22Rv1 (cell line): ENCODE measurements around the gene HS6ST3.

ENCODE experiments used
- H3K27ac ChIP-seq: fragments of 450-650 bp; 2 replicates; pipeline ENCODE4 v1.5.1; 2017
- ZFX ChIP-seq: fragments of 450-650 bp; IDR thresholded peaks from 2 replicates; pipeline ENCODE4 v1.6.1; 2017; ENCODE audit warnings: antibody characterized with exemption, borderline replicate concordance
- TF ChIP-seq, protein P1 (sequence below): fragments of 450-650 bp; IDR thresholded peaks from 2 replicates; pipeline ENCODE4 v1.5.1; 2017; ENCODE audit warnings: mild to moderate bottlenecking

HS6ST3 gene

DNA sequence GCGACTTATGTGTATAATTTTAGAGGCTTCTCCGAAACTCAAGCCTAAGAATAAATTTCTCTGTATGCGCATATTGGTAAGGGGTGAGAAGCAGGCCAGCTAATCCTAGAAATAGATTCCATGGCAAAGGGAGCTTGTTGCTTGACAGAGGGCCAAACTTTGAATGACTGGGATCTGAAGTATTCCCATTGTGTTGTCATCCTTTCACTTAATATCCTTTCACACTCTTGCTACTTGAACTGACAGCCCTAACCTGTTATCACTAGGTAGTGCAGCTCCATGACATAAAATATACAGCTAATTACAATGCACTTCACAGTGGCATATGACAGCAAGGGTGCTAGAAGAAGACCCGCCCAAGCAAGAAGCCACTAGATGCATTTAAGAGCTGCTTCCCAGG, 594.6 kb downstream of the HS6ST3 start:
- TF ChIP-seq, protein P1, sequence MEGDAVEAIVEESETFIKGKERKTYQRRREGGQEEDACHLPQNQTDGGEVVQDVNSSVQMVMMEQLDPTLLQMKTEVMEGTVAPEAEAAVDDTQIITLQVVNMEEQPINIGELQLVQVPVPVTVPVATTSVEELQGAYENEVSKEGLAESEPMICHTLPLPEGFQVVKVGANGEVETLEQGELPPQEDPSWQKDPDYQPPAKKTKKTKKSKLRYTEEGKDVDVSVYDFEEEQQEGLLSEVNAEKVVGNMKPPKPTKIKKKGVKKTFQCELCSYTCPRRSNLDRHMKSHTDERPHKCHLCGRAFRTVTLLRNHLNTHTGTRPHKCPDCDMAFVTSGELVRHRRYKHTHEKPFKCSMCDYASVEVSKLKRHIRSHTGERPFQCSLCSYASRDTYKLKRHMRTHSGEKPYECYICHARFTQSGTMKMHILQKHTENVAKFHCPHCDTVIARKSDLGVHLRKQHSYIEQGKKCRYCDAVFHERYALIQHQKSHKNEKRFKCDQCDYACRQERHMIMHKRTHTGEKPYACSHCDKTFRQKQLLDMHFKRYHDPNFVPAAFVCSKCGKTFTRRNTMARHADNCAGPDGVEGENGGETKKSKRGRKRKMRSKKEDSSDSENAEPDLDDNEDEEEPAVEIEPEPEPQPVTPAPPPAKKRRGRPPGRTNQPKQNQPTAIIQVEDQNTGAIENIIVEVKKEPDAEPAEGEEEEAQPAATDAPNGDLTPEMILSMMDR = no peak
- TF ChIP-seq ZFX = no peak
- H3K27ac ChIP-seq = no peak overlapping the region

DNA sequence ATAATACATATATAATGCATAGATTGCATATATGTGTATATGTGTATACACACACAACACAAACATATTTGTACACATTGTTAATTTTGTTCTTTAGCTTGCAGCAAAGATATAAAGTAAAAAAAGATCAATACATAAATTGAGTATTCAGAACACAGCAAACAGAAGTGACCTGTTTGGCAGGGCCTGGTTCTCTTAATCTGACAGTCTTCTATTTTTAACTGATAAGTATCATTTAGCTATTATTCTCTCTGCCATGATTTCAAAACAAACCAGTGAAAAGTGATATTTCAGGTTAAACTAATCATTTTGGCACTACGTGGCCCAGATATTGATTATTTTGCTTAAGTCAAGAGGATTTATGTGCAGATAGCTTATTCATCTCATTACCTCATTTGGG, 595.0 kb downstream of the HS6ST3 start:
- TF ChIP-seq ZFX = no peak
- TF ChIP-seq, protein P1 = no peak
- H3K27ac ChIP-seq = no peak overlapping the region

DNA sequence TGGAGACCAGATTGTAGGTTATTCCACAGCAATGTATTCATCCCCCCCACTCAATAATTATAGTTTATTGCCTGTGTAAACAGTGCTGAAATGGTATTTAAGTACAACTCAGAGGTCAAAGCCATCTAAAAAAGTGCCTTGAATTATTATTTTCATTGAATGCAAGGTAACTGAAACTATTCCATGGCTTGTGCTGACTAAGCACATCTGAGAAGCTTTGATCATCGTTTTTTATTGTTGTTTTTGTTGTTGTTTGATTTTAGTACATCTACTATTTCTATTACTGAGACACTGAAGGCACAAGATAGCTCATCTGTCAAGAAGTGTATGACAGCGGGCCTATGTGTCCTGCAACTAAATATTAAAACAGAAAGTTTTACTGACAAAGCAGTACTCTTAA, 596.4 kb downstream of the HS6ST3 start:
- TF ChIP-seq ZFX = no peak
- TF ChIP-seq, protein P1 = no peak
- H3K27ac ChIP-seq = no peak overlapping the region

DNA sequence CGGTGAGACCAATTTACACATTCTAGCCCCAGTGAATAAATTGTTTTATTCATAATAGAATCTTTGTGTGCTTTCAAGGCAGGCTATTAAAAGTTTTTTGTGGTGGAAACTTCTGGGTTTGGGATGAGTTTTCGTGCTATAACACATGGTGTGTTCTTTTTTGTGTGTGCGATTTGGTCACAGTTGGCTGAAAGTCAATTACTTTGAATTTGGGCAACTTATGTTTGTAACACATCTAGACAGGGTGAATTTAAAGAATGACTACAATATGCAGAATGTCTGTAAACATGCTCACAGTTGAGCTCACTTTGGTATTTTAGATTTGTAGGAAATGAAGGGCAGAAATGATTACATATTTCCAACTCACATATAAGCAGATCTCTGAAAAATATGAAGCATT, 597.3 kb downstream of the HS6ST3 start:
- TF ChIP-seq ZFX = no peak
- TF ChIP-seq, protein P1 = no peak
- H3K27ac ChIP-seq = no peak overlapping the region

DNA sequence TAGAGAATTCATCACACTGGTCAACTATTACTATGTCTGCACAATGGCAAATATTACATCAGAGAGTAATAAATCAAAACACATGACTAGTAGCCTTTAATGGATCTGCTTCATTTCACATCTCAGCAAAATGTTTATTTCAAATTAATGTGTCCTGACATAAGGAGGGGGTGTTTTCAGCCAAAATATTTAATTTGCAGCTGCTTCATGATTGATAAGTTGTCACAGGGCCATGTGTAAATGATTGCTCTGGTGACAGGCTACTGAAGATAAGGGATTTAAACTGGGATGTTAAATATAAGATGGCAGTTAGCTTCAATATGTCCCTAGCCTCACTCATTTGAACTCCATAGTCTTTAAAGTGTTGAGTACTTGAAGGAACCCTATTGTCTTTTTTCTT, 601.1 kb downstream of the HS6ST3 start:
- TF ChIP-seq ZFX = no peak
- TF ChIP-seq, protein P1 = no peak
- H3K27ac ChIP-seq = no peak overlapping the region

DNA sequence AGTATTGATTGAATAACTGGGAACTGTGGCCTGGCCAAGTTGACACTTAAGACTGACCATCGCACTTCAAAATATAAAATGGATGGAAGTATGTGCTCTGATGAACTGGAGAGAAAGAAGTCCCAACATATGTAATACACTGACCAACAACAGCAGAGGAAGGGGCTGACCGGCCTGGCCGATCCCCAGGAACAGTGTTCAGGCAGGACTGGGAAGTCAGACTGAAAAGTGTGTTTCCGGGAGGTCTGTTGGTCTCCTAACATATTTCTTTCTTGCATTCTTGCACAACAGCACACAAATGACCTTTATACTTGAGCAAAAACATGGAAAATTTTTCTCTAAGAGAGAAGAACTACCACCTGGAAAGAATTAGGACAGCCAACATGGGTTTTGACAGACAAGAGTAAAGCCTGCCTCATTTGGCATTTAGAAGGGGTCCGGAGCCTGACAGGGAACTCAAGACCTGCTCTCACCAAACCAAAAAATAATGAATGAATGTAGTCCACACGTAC, 606.5 kb downstream of the HS6ST3 start:
- H3K27ac ChIP-seq = no peak overlapping the region
- no peak for TF ChIP-seq ZFX
- TF ChIP-seq, protein P1 = no peak

DNA sequence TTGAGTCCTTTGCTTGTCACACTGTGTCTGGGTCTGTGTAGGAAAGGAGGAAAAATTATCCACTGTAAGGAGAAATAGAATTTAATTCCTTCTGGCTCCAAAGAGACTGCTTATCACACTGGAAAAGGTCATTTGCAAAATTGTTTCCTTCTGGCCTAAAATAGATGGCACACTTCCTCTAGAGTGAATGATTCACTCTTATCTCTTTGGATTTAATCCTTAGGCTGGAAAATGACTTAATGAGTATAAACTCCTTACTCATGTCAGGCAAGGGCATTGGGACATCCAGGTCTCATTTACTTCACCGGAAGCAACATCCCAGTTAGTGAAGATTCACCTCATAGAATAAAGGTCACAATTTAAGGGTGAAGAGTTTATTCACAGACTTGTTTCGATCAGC, 610.8 kb downstream of the HS6ST3 start:
- no peak for TF ChIP-seq ZFX
- TF ChIP-seq, protein P1 = no peak
- no peak overlapping the region for H3K27ac ChIP-seq
